HL-60 (cell line): Measurements from ENCODE around the gene LSAMP.

ENCODE experiments used
- CTCF ChIP-seq: IDR thresholded peaks from one replicate; pipeline ENCODE4 v1.5.1; 2011; ENCODE audit warnings: low read length, control low read depth, inconsistent platforms; ENCODE audit not compliant: insufficient read depth
- POLR2AphosphoS5 ChIP-seq: IDR thresholded peaks from 2 replicates; pipeline ENCODE4 v1.6.1; 2012; ENCODE audit warnings: low read depth
- REST ChIP-seq: IDR thresholded peaks from 2 replicates; pipeline ENCODE4 v1.6.1; 2012; ENCODE audit warnings: low read depth; ENCODE audit not compliant: insufficient replicate concordance

GRCh38 chr3:115843206-115843605 lies 602.1 kb downstream of the LSAMP start:
- TF ChIP-seq CTCF (no peak), POLR2AphosphoS5 (no peak), REST (no peak)
